Endodermal cell (in vitro differentiated cells): ENCODE measurements around the gene TAOK1. TPM values are rescaled to one million over a fixed set of nuclear protein-coding genes. Genes with fewer than 3 reads are reported as not detected.

Experiments used
- DNase-seq: peaks from one replicate; pipeline ENCODE4 v3.0.0-alpha.2; 2017
- H3K27ac ChIP-seq: 2 replicates; pipeline ENCODE4 v1.5.1; 2013; ENCODE audit warnings: mild to moderate bottlenecking, low read depth, low read length, moderate library complexity
- H3K27me3 ChIP-seq: 2 replicates; pipeline ENCODE4 v1.6.1; 2013; ENCODE audit warnings: mild to moderate bottlenecking, low read length, moderate library complexity; ENCODE audit not compliant: insufficient read depth, control insufficient read depth, poor library complexity, severe bottlenecking
- H3K36me3 ChIP-seq: 2 replicates; pipeline ENCODE4 v1.7.0; 2013; ENCODE audit warnings: mild to moderate bottlenecking, low read length, moderate library complexity; ENCODE audit not compliant: control insufficient read depth, insufficient read depth
- H3K4me1 ChIP-seq: one replicate; pipeline ENCODE4 v1.7.0; 2013; ENCODE audit warnings: low read length; ENCODE audit not compliant: control insufficient read depth, insufficient read depth
- H3K4me3 ChIP-seq: 2 replicates; pipeline ENCODE4 v1.5.1; 2013; ENCODE audit warnings: mild to moderate bottlenecking, low read length, moderate library complexity
- H3K9ac ChIP-seq: 2 replicates; pipeline ENCODE4 v1.6.1; 2013; ENCODE audit warnings: mild to moderate bottlenecking, low read length, moderate library complexity; ENCODE audit not compliant: poor library complexity, severe bottlenecking; ENCODE audit errors: extremely low read depth
- H3K9me3 ChIP-seq: 2 replicates; pipeline ENCODE4 v1.6.1; 2013; ENCODE audit warnings: mild to moderate bottlenecking, low read length, moderate library complexity; ENCODE audit not compliant: control insufficient read depth
- H3K27ac Mint-ChIP-seq: 2 replicates; pipeline ENCODE4 v1.8.0; 2020; ENCODE audit warnings: mixed read lengths
- H3K27me3 Mint-ChIP-seq: 2 replicates; pipeline ENCODE4 v1.8.0; 2021; ENCODE audit warnings: mild to moderate bottlenecking, mixed read lengths; ENCODE audit not compliant: insufficient read depth
- H3K36me3 Mint-ChIP-seq: 2 replicates; pipeline ENCODE4 v1.8.0; 2020; ENCODE audit warnings: low read depth, mixed read lengths
- H3K4me1 Mint-ChIP-seq: 2 replicates; pipeline ENCODE4 v1.8.0; 2020; ENCODE audit warnings: mixed read lengths
- H3K4me3 Mint-ChIP-seq: 2 replicates; pipeline ENCODE4 v1.8.0; 2020; ENCODE audit warnings: mild to moderate bottlenecking, moderate library complexity, mixed read lengths
- H3K9me3 Mint-ChIP-seq: 2 replicates; pipeline ENCODE4 v1.8.0; 2020; ENCODE audit warnings: mild to moderate bottlenecking, mixed read lengths
- WGBS, 2 experiments: methylation state at CpG; one replicate each; pipeline versions ENCODE4 v1.1.5 to v1.1.7; 2013; ENCODE audit warnings: missing lambda C conversion rate in 2 of 2, mixed read lengths in 1 of 2; ENCODE audit not compliant: insufficient coverage in 1 of 2, insufficient read length in 1 of 2; 5-methylcytosine and 5-hydroxymethylcytosine counted together
- total RNA-seq, 2 donors: library from RNA; stranded (reverse); fragmentation: NEBNext Ultra II Directional in 1 of 2; extraction: Animal tissue kit (Norgen Biotek cat#: 25700) in 1 of 2; gene quantifications; 2 replicates in 1 of 2; 3 replicates in 1 of 2; pipeline ENCODE4 v1.2.1, GENCODE V29; 2021
- TF ChIP-seq, protein P1 (sequence below): fragments of 200-600 bp; sonication (generic); conservative IDR thresholded peaks from 2 replicates; pipeline ENCODE4 v1.5.0; 2021; ENCODE audit warnings: antibody characterized with exemption, mild to moderate bottlenecking

The TAOK1 gene
- total RNA-seq, 2 donors from 2014 or later: 95.9 to 102 TPM

DNA sequence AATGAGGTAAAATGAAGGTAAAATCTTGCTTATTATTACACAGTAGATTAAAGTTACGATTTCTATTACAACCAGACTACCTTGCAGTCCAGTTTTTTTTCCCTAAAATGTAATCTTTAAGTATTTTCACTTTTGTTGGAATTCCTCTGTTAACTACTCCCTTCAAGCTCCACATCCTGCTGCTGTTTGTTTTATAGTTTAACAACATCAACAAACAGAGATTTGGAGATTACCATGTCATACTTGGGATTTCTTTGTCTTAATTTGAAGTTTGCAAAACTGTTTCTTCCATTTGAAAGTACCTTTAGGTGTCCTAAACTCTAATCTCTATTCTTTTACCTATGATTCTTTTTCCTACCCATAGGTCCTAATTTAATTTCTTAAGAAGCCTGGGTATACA, 93.3 kb downstream of the TAOK1 start:
- no peak overlapping the region for H3K27ac ChIP-seq
- no peaks in the 10 kb centered on the region for H3K4me1 ChIP-seq
- no peak overlapping the region for H3K4me3 ChIP-seq
- Mint-ChIP-seq H3K4me1 (peaks cover 6% of the 10 kb centered on the region), H3K9me3 (no peaks in the 10 kb centered on the region), H3K36me3 (peaks cover 34% of the 10 kb centered on the region), H3K27me3 (no peaks in the 10 kb centered on the region), H3K27ac (peak overlapping the region; percentile 44), H3K4me3 (no peak overlapping the region)
- peaks cover 77% of the 10 kb centered on the region for H3K36me3 ChIP-seq
- WGBS, 2 experiments: 100% methylated on average over 1 of the region's 1 CpG; no CpG with 5 or more reads in 1 of the 2 experiments
- TF ChIP-seq, protein P1, sequence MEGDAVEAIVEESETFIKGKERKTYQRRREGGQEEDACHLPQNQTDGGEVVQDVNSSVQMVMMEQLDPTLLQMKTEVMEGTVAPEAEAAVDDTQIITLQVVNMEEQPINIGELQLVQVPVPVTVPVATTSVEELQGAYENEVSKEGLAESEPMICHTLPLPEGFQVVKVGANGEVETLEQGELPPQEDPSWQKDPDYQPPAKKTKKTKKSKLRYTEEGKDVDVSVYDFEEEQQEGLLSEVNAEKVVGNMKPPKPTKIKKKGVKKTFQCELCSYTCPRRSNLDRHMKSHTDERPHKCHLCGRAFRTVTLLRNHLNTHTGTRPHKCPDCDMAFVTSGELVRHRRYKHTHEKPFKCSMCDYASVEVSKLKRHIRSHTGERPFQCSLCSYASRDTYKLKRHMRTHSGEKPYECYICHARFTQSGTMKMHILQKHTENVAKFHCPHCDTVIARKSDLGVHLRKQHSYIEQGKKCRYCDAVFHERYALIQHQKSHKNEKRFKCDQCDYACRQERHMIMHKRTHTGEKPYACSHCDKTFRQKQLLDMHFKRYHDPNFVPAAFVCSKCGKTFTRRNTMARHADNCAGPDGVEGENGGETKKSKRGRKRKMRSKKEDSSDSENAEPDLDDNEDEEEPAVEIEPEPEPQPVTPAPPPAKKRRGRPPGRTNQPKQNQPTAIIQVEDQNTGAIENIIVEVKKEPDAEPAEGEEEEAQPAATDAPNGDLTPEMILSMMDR: no peak
- H3K27me3 ChIP-seq: no peaks in the 10 kb centered on the region
- no peaks in the 10 kb centered on the region for H3K9me3 ChIP-seq
- no peak overlapping the region for H3K9ac ChIP-seq
- DNase-seq: no peak

DNA sequence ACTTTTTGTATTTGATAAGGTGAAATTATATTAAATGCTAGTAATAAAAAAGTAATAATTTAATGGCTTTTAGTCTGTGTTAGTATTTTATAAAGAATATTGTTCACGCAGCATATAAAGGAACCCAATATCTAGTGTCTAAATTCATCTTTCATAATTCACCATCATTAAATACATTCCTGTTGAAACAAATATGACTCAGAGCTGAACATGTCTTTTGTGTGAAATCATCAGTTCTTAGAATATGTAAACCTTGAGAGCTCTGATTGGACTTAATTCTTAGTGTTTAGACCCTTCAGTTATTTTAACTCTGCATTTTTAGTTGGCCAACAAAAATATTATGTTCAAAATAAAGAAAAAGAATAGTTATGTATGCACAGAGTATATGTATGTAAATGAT, 104.8 kb downstream of the TAOK1 start:
- Histone ChIP-seq H3K4me3 (no peak overlapping the region), H3K9ac (no peak overlapping the region), H3K27ac (no peak overlapping the region), H3K9me3 (no peaks in the 10 kb centered on the region), H3K4me1 (no peaks in the 10 kb centered on the region), H3K36me3 (peaks cover 90% of the 10 kb centered on the region), H3K27me3 (no peaks in the 10 kb centered on the region)
- TF ChIP-seq, protein P1: no peak
- Mint-ChIP-seq H3K27me3 (no peaks in the 10 kb centered on the region), H3K9me3 (no peaks in the 10 kb centered on the region), H3K36me3 (peaks cover 64% of the 10 kb centered on the region), H3K4me3 (no peak overlapping the region), H3K4me1 (no peaks in the 10 kb centered on the region), H3K27ac (no peak overlapping the region)
- DNase-seq: no peak
- WGBS, 2 experiments: 100% methylated on average over 1 of the region's 1 CpG

DNA sequence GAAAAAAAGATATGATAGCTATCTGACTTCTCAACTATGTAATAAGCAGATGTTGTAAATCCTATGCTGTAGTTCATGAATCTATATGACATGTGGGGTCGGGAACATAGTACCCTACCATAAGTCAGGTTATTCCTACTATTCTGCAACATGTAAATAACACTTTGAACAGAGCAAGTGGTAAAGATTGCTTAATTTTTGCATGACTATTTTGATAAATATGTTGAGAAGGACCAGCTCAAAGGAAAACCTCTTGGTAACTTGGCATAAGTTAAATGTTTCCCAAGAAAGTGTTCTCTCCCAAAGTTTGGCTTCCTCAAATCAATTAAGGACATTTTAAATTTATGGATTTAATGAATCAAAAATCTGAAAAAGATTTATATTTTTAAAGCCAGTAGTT, 114.5 kb downstream of the TAOK1 start:
- Histone ChIP-seq H3K27me3 (no peaks in the 10 kb centered on the region), H3K9me3 (no peaks in the 10 kb centered on the region), H3K27ac (no peak overlapping the region), H3K4me1 (no peaks in the 10 kb centered on the region), H3K4me3 (no peak overlapping the region), H3K36me3 (peaks cover 91% of the 10 kb centered on the region), H3K9ac (no peak overlapping the region)
- TF ChIP-seq, protein P1: no peak
- no peak overlapping the region for H3K27ac Mint-ChIP-seq
- no peaks in the 10 kb centered on the region for H3K9me3 Mint-ChIP-seq
- peaks cover 77% of the 10 kb centered on the region for H3K36me3 Mint-ChIP-seq
- 100% methylated on average over 1 of the region's 1 CpG; no CpG with 5 or more reads in 1 of the 2 experiments for WGBS, 2 experiments
- no peak overlapping the region for H3K4me3 Mint-ChIP-seq
- H3K27me3 Mint-ChIP-seq: no peaks in the 10 kb centered on the region
- no peaks in the 10 kb centered on the region for H3K4me1 Mint-ChIP-seq
- DNase-seq: no peak
